DOHH2 (cell line): ENCODE measurements around the gene RPS8.

Experiments
- H3F3A ChIP-seq: fragments of 200-600 bp; sonication (generic), shearing (Covaris generic); 2 replicates; pipeline ENCODE4 v1.6.0; 2016; ENCODE audit warnings: antibody characterized with exemption, mild to moderate bottlenecking; ENCODE audit not compliant: control insufficient read depth, insufficient read depth
- H3K27ac ChIP-seq: fragments of 200-600 bp; sonication (generic); 2 replicates; pipeline ENCODE4 v1.5.1; 2014; ENCODE audit warnings: low read depth, mild to moderate bottlenecking, low read length, moderate library complexity
- H3K27me3 ChIP-seq: fragments of 200-600 bp; sonication (generic); 2 replicates; pipeline ENCODE4 v1.6.1; 2014; ENCODE audit warnings: mild to moderate bottlenecking, low read length, mixed read lengths; ENCODE audit not compliant: control insufficient read depth
- H3K36me3 ChIP-seq: fragments of 200-600 bp; sonication (generic); 2 replicates; pipeline ENCODE4 v1.6.1; 2014; ENCODE audit warnings: mild to moderate bottlenecking, low read length, moderate library complexity, mixed read lengths; ENCODE audit not compliant: control insufficient read depth
- H3K4me1 ChIP-seq: fragments of 200-600 bp; sonication (generic); 2 replicates; pipeline ENCODE4 v1.6.1; 2014; ENCODE audit warnings: mild to moderate bottlenecking, low read length, mixed read lengths; ENCODE audit not compliant: control insufficient read depth
- H3K4me2 ChIP-seq: fragments of 200-600 bp; sonication (generic); 2 replicates; pipeline ENCODE4 v1.6.0; 2014; ENCODE audit warnings: mild to moderate bottlenecking, low read length, moderate library complexity
- H3K4me3 ChIP-seq: fragments of 200-600 bp; sonication (generic); 2 replicates; pipeline ENCODE4 v1.5.1; 2014; ENCODE audit warnings: mild to moderate bottlenecking, low read length, mixed read lengths
- H3K79me2 ChIP-seq: fragments of 200-600 bp; sonication (generic); 2 replicates; pipeline ENCODE4 v1.6.1; 2014; ENCODE audit warnings: mild to moderate bottlenecking, low read length, mixed read lengths; ENCODE audit not compliant: control insufficient read depth
- H3K9me2 ChIP-seq: fragments of 200-600 bp; sonication (generic); replicated peaks from 2 replicates; pipeline ENCODE4 v1.6.1; 2014; ENCODE audit warnings: mild to moderate bottlenecking, low read length, mixed read lengths; ENCODE audit not compliant: control insufficient read depth
- H3K9me3 ChIP-seq: fragments of 200-600 bp; sonication (generic); 2 replicates; pipeline ENCODE4 v1.6.1; 2014; ENCODE audit warnings: antibody characterized with exemption, low read length, mixed read lengths; ENCODE audit not compliant: control insufficient read depth, insufficient read depth
- H4K20me1 ChIP-seq: fragments of 200-600 bp; sonication (generic); 2 replicates; pipeline ENCODE4 v1.6.0; 2014; ENCODE audit warnings: low read depth, mild to moderate bottlenecking, antibody characterized with exemption, low read length, moderate library complexity; ENCODE audit not compliant: control insufficient read depth, insufficient read depth
- EZH2phosphoT487 ChIP-seq: fragments of 200-600 bp; sonication (generic); IDR thresholded peaks from 2 replicates; pipeline ENCODE4 v1.6.1; 2017; ENCODE audit warnings: borderline replicate concordance, mild to moderate bottlenecking, antibody characterized with exemption, low read length, moderate library complexity, mixed read lengths
- TF ChIP-seq, protein P1 (sequence below): fragments of 200-600 bp; sonication (generic); IDR thresholded peaks from one replicate; pipeline ENCODE4 v1.5.1; 2014; ENCODE audit warnings: antibody characterized with exemption, mild to moderate bottlenecking, low read depth, low read length; ENCODE audit not compliant: poor library complexity, severe bottlenecking

Gene RPS8

GRCh38 chr1:44820328-44821239 is 45.2 kb downstream of the RPS8 start:
- H3K4me2 ChIP-seq: peak overlapping the region; percentile 92
- H3K9me3 ChIP-seq: no peaks in the 10 kb centered on the region
- peak overlapping the region; percentile 87 for H3K27ac ChIP-seq
- H3K27me3 ChIP-seq: no peaks in the 10 kb centered on the region
- no peaks in the 10 kb centered on the region for H4K20me1 ChIP-seq
- H3K9me2 ChIP-seq: no peaks in the 10 kb centered on the region
- H3K4me1 ChIP-seq: peaks cover 23% of the 10 kb centered on the region
- TF ChIP-seq, protein P1, sequence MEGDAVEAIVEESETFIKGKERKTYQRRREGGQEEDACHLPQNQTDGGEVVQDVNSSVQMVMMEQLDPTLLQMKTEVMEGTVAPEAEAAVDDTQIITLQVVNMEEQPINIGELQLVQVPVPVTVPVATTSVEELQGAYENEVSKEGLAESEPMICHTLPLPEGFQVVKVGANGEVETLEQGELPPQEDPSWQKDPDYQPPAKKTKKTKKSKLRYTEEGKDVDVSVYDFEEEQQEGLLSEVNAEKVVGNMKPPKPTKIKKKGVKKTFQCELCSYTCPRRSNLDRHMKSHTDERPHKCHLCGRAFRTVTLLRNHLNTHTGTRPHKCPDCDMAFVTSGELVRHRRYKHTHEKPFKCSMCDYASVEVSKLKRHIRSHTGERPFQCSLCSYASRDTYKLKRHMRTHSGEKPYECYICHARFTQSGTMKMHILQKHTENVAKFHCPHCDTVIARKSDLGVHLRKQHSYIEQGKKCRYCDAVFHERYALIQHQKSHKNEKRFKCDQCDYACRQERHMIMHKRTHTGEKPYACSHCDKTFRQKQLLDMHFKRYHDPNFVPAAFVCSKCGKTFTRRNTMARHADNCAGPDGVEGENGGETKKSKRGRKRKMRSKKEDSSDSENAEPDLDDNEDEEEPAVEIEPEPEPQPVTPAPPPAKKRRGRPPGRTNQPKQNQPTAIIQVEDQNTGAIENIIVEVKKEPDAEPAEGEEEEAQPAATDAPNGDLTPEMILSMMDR: peak; percentile 11
- no peak for TF ChIP-seq EZH2phosphoT487
- H3K79me2 ChIP-seq: no peaks in the 10 kb centered on the region
- peaks cover 13% of the 10 kb centered on the region for H3F3A ChIP-seq
- H3K36me3 ChIP-seq: no peaks in the 10 kb centered on the region
- peak overlapping the region; percentile 76 for H3K4me3 ChIP-seq

DNA sequence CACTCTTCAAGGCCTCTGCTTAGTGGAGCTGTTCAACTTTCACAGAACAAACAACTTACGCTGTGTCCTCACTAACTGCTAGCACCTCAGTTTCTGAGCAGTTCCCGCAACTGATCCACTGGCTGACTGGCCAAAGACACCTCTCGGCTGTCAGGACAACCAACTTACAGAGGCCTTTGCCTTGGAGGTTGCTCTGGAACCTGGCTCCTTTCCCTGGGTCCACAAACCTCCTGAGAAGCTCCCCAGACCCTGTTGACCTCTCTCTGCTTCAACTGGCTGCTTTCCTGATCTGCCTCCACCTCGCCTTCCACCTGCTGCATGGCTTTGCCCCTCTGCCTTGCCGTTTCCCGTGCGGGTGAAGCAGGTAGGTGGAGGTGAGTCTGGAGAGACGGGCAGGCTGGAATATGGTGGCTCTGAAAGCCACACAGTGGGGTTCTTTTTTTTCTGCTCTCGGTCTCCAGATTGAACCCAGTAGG is 45.9 kb downstream of the RPS8 start:
- H4K20me1 ChIP-seq: no peaks in the 10 kb centered on the region
- H3K4me1 ChIP-seq: peaks cover 23% of the 10 kb centered on the region
- TF ChIP-seq EZH2phosphoT487: no peak
- TF ChIP-seq, protein P1: no peak
- peaks cover 13% of the 10 kb centered on the region for H3F3A ChIP-seq
- H3K79me2 ChIP-seq: no peaks in the 10 kb centered on the region
- peak overlapping the region; percentile 92; the same call in 1 of the 2 replicates for H3K4me2 ChIP-seq
- no peaks in the 10 kb centered on the region for H3K9me2 ChIP-seq
- H3K27me3 ChIP-seq: no peaks in the 10 kb centered on the region; the same call in 1 of the 2 replicates
- no peak overlapping the region for H3K27ac ChIP-seq
- no peak overlapping the region for H3K4me3 ChIP-seq
- H3K9me3 ChIP-seq: no peaks in the 10 kb centered on the region
- no peaks in the 10 kb centered on the region for H3K36me3 ChIP-seq

- no peaks in the 10 kb centered on the region; the same call in 1 of the 2 replicates for H3K27me3 ChIP-seq
- peaks cover 13% of the 10 kb centered on the region for H3F3A ChIP-seq
- H3K27ac ChIP-seq: no peak overlapping the region
- H3K4me1 ChIP-seq: peaks cover 23% of the 10 kb centered on the region
- no peaks in the 10 kb centered on the region for H3K9me3 ChIP-seq
- TF ChIP-seq, protein P1: no peak
- TF ChIP-seq EZH2phosphoT487: no peak
- no peak overlapping the region for H3K4me2 ChIP-seq
- no peaks in the 10 kb centered on the region for H3K79me2 ChIP-seq
- no peak overlapping the region for H3K4me3 ChIP-seq
- H3K9me2 ChIP-seq: no peaks in the 10 kb centered on the region
- H4K20me1 ChIP-seq: no peaks in the 10 kb centered on the region
- H3K36me3 ChIP-seq: no peaks in the 10 kb centered on the region
Observed at GRCh38 chr1:44822131-44822701, 46.9 kb downstream of the RPS8 start.
